HG02571 (cell line): ENCODE measurements around the gene CADPS2.
"Not testable (repeated sequence)": the region's sequence is repeated elsewhere in the genome, so short reads cannot be mapped to it uniquely, and the experiment has no call there.

Source experiments
- ATAC-seq: cut with Tn5 transposase; IDR thresholded peaks from one replicate; pipeline ENCODE4 v1.9.1; 2021; ENCODE audit warnings: mild to moderate bottlenecking, moderate library complexity; ENCODE audit not compliant: unreplicated experiment

The CADPS2 gene

DNA sequence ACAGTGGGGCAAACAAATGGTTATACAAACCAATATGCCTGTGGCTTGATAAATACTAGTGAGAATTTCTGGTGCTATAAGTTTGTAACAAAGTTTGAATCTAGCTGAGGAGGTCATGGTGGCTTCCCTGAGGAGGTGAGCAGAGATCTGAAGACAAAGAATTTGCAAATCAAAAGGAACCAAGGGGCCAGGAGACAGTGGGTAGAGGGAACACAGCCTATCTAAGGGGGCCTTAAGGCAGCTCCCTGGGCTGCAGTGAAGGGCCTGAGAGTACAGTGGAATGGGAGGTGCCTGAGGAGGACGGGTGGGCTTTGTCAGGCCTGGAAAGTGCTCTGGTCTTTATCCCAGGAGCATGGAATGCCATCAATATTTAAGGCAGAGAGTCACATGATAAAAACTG, 209.1 kb downstream of the CADPS2 start:
- ATAC-seq = no peak

DNA sequence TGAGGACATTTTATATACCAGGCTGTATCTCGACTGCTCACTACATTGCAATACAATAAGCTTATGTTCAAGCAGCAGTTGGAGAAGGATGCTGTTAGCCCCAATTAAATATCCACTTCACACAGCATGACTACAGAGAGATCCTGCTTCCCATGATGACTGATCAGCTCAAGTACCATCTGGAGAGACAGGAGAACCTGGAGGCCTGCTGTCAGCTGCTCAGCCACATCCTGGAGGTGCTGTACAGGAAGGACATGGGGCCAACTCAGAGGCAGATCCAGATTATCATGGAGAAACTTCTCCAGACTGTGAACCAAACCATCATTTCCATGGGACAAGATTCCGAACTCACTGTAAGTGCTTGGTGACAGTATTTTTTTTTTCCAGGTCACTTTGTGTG, 209.8 kb downstream of the CADPS2 start:
- ATAC-seq = no peak

DNA sequence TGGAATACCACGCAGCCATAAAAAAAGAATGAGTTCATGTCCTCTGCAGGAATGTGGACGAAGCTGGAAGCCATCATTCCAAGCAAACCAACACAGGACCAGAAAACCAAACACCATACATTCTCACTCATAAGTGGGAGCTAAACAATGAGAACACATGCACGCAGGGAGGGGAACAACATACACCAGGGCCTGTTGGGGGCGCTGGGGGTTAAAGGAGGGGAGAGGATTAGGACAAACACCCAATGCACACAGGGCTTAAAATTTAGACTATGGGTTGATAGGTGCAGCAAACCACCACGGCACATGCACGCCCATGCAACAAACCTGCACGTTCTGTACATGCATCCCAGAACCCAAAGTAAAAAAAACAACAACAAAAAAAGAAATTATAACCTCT, 210.6 kb downstream of the CADPS2 start:
- ATAC-seq = no peak

DNA sequence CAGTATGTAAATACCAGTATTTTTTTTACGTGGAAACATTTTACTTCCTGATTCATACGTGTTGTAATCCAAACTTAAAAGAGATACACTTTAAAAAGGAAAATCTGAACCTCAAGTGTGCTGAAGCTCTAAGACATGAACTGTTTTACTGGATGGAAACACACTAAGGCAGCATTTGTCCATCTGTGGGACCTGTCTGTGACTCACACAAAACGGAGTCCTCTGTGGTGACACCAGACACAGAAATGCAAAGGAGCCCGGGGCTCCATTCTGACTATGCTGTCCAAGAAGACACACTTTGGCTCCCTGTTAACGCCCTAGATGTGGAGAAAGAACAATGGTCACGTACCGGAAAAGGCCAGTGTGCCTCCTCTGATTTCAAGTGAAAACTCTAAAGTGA, 211.2 kb downstream of the CADPS2 start:
- no peak for ATAC-seq

DNA sequence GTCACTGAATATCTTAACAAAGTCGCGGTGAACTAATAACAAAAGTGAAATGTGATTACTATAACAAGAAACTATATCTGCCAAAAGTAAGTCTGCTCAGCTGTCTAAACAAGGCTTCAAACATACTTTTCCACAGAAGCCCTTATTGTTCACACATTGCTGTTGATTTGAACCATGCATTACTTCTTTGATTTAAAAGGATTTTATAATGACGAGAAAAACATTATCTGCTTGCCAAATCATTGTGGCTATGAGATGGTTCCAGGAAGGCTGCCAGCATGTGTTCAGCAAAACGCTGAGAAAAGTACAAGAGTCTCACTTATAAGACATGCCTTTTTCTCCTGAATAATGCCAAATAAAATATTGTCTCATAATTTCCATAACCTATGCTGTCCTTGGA, 211.8 kb downstream of the CADPS2 start:
- ATAC-seq = no peak

DNA sequence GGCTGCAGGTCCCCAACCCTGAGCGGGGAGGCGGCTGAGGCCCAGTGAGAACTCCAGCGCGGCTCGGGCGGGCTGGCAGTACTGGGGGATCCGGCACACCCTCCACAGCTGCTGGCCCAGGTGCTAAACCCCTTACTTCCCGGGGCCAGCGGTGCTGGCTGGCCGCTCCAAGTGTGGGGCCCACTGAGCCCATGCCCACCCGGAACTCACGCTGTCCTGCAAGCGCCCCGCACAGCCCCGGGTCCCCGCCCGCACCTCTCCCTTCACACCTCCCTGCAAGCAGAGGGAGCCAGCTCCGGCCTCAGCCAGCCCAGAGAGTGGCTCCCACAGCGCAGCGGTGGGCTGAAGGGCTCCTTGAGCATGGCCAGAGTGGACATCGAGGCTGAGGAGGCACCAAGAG, 212.3 kb downstream of the CADPS2 start:
- no peak for ATAC-seq

DNA sequence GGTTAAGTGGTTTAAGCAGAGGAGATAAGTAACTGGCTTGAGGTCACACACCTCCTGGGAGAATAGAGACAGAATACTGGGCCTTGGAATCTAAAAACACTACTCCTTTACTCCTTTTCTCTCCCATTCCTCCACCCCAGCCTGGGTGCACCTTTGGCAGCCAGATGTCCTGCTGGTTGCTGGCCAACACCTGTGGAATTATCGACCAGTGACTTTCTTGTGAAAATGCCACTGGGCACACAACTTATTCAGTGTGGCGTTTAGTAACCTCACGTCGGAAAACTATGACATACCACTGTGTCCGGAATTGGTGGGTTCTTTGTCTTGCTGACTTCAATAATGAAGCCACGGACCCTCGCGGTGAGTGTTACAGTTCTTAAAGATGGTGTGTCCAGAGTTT, 213.7 kb downstream of the CADPS2 start:
- ATAC-seq = no peak

DNA sequence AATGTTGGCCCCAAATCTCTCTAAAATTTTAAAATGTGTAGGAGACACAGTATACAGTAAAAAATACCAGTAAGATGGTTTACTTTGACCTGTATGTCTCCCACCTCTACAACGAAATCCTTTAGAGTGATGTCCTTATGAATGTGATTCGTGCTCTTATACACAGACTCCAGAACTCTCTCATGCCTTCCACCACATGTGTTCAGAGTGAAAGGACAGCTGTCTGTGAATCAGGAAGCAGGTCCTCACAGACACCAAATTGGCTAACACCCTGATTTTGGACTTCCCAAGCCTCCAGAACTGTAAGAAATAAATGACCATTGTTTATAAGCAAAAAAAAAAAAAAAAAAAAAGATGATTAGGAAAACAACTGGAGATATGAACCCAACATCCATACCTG, 222.5 kb downstream of the CADPS2 start:
- ATAC-seq = no peak

DNA sequence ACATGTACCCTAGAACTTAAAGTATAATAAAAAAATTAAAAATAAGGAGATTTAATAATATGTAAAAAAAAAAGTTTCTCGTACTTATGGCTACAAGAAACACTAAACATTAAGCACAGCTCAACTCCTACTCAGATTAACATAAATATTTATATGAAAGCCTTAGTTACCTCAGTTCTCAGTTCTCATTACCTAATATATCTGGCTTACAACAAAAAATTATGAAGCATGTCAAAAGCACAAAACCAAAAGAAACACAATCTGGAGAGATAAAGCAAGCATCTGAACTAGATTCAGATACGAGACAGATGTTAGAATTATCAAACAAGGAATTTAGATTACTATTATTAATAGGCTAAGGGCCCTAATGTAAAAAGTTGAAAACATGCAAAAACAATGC, 227.4 kb downstream of the CADPS2 start:
- no peak for ATAC-seq

DNA sequence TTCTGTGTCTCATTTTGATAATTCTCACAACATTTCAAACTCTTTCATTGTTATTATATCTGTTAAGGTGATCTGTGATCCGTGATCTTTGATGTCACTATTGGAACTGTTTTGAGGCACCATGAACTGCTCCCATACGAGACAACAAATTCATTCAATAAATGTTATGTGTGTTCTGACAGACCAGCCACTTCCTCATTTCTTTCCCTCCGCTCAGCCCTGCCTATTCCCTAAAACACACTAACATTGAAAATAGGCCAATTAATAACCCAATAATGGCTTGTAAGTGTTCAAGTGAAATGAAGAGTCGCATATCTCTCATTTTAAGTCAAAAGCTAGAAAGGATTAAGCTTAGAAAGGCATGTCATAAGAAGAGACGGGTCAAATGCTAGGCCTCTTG, 232.6 kb downstream of the CADPS2 start:
- no peak for ATAC-seq

DNA sequence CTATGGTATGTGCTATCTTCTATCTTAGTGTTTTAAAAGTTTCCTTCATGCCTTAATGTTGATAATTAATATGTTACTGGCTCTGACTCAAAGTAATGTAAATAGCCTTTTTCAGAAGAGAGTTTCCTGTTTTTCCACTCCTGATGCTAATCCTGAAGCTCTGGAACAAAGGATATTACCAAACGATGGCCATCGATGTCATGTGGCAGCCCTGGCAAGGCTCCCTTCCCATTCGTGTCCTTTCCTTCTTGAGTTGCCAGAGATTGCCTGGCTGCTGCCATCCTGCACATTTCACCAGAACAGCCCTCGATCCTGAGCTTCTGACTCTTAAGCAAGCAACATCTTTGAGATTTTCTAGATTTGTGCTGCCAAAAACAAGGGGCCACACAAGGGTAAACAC, 233.4 kb downstream of the CADPS2 start:
- no peak for ATAC-seq

DNA sequence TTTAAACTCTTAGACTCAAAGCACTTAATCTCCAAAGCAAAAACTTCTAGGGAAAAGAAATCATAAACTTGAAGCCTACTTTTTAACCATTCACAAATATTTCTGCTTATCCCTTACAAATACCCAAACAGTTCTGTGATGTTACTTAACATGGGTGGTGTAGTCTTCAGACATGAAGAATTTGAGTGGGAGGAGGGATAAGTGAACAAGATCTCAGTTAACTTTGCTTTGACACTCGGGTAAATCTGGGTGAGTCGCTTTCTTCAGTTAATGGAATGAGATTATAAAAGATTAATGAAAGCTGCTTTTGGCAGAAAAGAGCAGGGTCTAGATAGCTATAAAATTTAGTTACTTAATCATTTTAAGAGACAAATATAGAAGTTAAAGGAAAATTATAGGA, 234.8 kb downstream of the CADPS2 start:
- no peak for ATAC-seq

DNA sequence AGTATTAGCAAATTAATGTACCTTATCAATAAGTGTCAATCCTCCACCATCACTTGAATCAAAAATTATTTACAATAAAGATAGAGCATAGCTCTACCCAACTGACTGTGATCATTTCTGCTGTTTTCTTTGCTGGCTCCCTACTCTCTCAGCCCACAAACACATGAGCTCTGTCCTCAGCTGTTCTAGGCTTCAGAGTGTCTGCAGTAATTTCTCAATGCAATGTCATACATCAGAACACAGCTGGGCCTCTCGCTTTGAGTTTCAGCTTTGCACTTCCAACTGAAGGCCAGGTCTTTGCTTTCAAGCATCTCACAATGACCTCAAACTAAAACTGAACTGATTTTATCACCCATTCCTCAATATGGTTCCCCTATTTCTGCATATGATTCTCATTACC, 243.0 kb downstream of the CADPS2 start:
- ATAC-seq = no peak

DNA sequence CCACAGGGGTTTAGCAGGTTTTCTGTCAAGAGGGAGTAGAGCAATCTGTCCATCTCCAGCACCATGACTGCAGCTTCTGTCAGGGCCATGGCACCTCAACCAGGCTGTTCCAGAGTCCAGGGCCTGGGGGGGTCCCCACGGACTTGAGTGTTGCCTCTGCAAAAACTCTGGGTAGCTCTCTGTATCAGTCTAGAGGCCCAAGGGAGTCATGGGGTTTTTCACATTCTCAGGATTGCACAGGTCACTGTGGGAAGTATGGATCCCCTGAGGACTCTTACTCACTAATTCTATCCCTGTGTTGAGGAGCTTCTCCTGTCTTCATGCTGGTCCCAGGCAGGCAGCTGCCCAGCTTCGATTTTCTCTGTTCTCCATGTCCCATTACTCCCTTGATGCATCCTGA, 247.8 kb downstream of the CADPS2 start:
- ATAC-seq = no peak

DNA sequence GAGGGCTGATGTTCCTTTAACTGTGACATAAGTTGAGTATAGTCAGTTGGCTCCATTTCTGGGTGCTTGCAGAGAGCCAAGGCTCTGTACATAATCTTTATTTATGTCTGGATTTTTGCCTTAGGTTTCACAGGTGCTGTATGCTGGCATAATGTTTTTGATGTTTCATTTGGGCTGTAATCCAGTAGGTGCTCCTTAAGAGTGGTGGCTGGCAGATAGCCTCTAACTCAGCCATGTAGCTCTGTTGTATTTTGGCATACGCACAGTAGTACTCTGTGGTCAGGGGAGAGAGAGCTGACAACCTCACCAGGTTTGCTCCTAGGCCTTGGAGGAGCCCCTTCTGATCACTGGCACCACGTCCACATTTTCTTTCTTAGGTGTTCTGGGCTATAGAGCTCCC, 248.5 kb downstream of the CADPS2 start:
- no peak for ATAC-seq

DNA sequence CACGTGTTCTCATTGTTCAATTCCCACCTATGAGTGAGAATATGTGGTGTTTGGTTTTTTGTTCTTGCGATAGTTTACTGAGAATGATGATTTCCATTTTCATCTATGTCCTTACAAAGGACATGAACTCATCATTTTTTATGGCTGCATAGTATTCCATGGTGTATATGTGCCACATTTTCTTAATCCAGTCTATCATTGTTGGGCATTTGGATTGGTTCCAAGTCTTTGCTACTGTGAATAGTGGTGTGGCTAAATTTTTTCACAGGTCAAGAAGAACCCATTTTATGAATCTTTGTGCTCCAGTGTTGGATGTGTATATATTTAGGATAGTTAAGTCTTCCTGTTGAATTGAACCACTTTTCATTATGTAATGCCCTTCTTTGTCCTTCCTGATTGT, 250.8 kb downstream of the CADPS2 start:
- not testable (repeated sequence) for ATAC-seq

DNA sequence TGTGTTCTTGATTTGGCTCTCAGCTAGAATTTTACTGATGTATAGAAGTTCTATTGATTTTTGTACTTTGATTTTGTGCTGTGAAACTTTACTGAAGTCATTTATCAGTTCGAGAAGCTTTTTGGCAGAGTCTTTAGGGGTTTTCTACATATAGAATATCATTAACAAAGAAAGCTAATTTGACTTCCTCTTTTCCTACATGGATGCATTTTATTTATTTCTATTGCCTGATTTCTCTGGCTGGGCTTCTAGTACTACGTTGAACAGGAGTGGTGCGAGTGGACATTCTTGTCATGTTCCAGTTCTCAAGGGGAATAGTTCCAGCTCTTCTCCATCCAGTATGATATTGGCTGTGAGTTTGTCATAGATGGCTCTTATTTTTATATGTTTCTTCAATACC, 252.8 kb downstream of the CADPS2 start:
- no peak for ATAC-seq

DNA sequence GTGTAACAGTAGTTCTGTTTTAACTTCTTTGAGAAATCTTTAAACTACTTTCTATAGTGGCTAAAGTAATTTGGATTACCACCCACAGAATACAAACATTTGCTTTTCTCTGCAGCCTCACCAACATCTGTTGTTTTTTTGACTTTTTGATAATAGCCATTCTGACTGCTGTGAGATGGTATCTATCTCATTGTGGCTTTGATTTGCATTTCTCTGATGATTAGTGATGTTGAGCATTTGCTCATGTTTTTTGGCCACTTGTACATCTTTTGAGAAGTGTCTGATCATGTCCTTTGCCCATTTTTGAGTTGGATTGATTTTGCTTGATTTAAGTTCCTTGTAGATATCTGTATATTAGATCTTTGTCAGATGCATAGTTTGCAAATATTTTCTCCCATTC, 254.0 kb downstream of the CADPS2 start:
- no peak for ATAC-seq

DNA sequence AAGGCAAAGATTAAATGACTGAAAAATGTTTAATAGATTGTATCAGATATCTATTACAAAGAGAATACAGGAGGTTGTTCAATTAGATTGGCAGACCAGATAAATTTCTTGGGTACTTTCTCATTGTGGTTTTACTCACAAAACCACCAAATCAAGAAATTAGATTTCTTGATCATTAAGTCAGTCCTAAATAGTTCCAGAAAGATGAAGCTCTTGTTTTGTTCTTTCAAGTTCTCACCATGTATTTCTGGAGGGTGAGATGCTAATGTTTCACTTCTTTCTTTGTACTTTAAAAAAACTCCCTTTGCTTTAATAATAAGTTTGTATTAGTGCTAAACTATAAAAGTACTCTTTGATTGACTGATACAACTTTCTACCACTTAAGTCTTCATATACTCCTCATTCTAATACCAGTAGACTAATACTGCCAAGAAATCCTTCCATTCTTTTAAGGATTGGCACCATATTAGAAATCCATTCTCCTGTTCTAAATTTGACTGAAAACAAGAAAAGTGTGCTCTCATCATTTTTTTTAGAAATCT, 256.8 kb downstream of the CADPS2 start:
- ATAC-seq = no peak

DNA sequence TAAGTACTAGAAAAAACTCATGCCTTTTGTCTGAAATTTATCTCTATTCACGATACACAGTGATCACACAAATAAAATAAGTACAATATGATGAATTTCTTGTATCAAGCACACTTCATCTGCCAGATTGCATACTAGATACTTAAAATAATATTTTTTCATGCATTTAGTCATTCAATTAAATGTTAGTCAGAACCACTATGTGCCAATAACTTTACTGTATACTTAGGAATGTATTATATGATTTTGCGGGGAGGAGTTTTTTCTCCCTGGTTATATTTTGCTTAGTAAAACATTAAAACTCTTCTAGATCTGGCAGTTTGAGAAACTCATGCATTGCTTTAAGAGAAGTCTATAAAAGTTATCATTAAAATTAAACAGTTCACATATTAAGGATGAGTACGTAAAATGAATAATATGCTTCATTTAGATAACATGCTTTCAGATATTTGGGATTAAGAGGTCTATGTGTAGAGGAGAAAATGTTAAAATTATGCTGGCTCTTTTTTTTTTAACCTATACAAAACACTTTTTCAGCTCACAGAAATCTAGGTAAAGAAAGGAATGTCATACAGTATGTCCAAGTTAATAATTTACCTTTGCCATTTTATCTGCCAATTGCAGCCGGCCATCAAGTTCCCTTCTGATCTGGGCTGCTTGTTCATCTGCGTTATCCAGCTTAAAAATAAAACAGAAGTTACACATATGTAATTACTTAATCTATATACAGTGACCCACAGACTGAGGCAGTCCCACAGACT, 257.4 kb downstream of the CADPS2 start:
- no peak for ATAC-seq

DNA sequence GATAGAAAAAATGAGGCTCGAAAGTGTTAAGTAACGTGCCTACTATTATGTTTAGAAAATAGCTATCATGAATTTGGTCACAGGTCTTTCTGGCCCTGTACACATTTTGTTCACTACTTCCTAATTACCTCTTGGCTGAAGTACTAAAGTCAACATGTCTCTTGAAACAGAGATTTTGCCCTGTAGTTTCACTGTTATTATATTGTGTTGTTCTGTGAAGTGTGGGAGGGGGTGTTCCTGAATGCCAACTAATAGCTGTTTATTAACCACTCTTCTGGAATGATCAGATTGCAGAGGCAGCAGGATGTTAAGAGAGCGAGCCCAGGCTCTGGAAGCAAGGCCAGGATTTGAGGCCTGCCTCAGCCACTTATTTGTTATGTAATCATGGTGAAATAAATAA, 259.5 kb downstream of the CADPS2 start:
- no peak for ATAC-seq

DNA sequence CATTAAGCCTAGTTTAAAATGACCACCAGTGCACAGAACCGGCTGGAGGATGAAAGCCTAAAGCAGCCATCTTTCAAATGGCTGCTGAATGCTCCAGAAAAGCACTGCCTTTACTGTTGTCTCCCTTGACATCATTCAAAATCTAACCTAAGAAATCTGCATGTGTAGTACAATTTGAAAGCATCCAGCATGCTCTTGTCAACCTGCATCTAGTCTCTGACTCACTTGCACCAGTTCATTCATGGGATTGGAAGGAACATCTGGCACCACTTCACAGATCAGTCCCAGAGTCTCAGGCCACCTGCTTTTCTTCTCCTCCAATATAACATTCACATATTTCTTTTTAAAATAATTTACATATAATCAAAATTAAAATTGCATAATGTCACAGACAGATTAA, 263.6 kb downstream of the CADPS2 start:
- ATAC-seq = no peak

DNA sequence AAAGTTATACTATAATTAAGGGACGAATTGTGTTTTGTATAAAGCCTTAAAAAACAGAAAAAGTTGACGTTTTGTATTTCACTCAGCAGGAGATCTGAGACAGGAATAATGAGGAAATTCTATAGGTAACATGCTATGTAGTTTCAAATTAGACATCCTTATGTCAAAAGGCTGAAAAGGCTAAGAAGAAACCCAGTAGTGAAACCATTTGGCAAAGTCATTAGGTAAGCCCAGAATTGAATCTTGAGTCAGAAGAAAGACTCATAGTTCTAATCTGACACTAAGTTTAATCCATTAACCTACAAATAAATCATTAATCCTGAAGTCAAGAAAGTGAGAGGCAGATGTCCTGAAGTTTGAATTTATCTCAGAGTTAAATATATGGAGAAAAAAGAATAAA, 266.6 kb downstream of the CADPS2 start:
- ATAC-seq = no peak
